Endodermal cell (in vitro differentiated cells): ENCODE data around the gene HDAC11. TPM values are rescaled to one million over a fixed set of nuclear protein-coding genes. Genes with fewer than 3 reads are reported as not detected.

Experiments
- DNase-seq: peaks from one replicate; pipeline ENCODE4 v3.0.0-alpha.2; 2017
- H3K27ac ChIP-seq: 2 replicates; pipeline ENCODE4 v1.5.1; 2013; ENCODE audit warnings: mild to moderate bottlenecking, low read depth, low read length, moderate library complexity
- H3K27me3 ChIP-seq: 2 replicates; pipeline ENCODE4 v1.6.1; 2013; ENCODE audit warnings: mild to moderate bottlenecking, low read length, moderate library complexity; ENCODE audit not compliant: insufficient read depth, control insufficient read depth, poor library complexity, severe bottlenecking
- H3K36me3 ChIP-seq: 2 replicates; pipeline ENCODE4 v1.7.0; 2013; ENCODE audit warnings: mild to moderate bottlenecking, low read length, moderate library complexity; ENCODE audit not compliant: control insufficient read depth, insufficient read depth
- H3K4me1 ChIP-seq: one replicate; pipeline ENCODE4 v1.7.0; 2013; ENCODE audit warnings: low read length; ENCODE audit not compliant: control insufficient read depth, insufficient read depth
- H3K4me3 ChIP-seq: 2 replicates; pipeline ENCODE4 v1.5.1; 2013; ENCODE audit warnings: mild to moderate bottlenecking, low read length, moderate library complexity
- H3K9ac ChIP-seq: 2 replicates; pipeline ENCODE4 v1.6.1; 2013; ENCODE audit warnings: mild to moderate bottlenecking, low read length, moderate library complexity; ENCODE audit not compliant: poor library complexity, severe bottlenecking; ENCODE audit errors: extremely low read depth
- H3K9me3 ChIP-seq: 2 replicates; pipeline ENCODE4 v1.6.1; 2013; ENCODE audit warnings: mild to moderate bottlenecking, low read length, moderate library complexity; ENCODE audit not compliant: control insufficient read depth
- H3K27ac Mint-ChIP-seq: 2 replicates; pipeline ENCODE4 v1.8.0; 2020; ENCODE audit warnings: mixed read lengths
- H3K27me3 Mint-ChIP-seq: 2 replicates; pipeline ENCODE4 v1.8.0; 2021; ENCODE audit warnings: mild to moderate bottlenecking, mixed read lengths; ENCODE audit not compliant: insufficient read depth
- H3K36me3 Mint-ChIP-seq: 2 replicates; pipeline ENCODE4 v1.8.0; 2020; ENCODE audit warnings: low read depth, mixed read lengths
- H3K4me1 Mint-ChIP-seq: 2 replicates; pipeline ENCODE4 v1.8.0; 2020; ENCODE audit warnings: mixed read lengths
- H3K4me3 Mint-ChIP-seq: 2 replicates; pipeline ENCODE4 v1.8.0; 2020; ENCODE audit warnings: mild to moderate bottlenecking, moderate library complexity, mixed read lengths
- H3K9me3 Mint-ChIP-seq: 2 replicates; pipeline ENCODE4 v1.8.0; 2020; ENCODE audit warnings: mild to moderate bottlenecking, mixed read lengths
- WGBS, 2 experiments: methylation state at CpG; one replicate each; pipeline versions ENCODE4 v1.1.5 to v1.1.7; 2013; ENCODE audit warnings: missing lambda C conversion rate in 2 of 2, mixed read lengths in 1 of 2; ENCODE audit not compliant: insufficient coverage in 1 of 2, insufficient read length in 1 of 2; 5-methylcytosine and 5-hydroxymethylcytosine counted together
- total RNA-seq, 2 donors: library from RNA; stranded (reverse); fragmentation: NEBNext Ultra II Directional in 1 of 2; extraction: Animal tissue kit (Norgen Biotek cat#: 25700) in 1 of 2; gene quantifications; 2 replicates in 1 of 2; 3 replicates in 1 of 2; pipeline ENCODE4 v1.2.1, GENCODE V29; 2021
- TF ChIP-seq, protein P1 (sequence below): fragments of 200-600 bp; sonication (generic); conservative IDR thresholded peaks from 2 replicates; pipeline ENCODE4 v1.5.0; 2021; ENCODE audit warnings: antibody characterized with exemption, mild to moderate bottlenecking

The HDAC11 gene
- total RNA-seq, 2 donors from 2014 or later: 17.0 to 17.1 TPM

GRCh38 chr3:13506239-13506638, 26.1 kb downstream of the HDAC11 start:
- Histone ChIP-seq H3K27me3 (no peaks in the 10 kb centered on the region), H3K4me3 (no peak overlapping the region), H3K9ac (no peak overlapping the region), H3K9me3 (no peaks in the 10 kb centered on the region), H3K4me1 (no peaks in the 10 kb centered on the region), H3K27ac (no peak overlapping the region), H3K36me3 (no peaks in the 10 kb centered on the region)
- no peaks in the 10 kb centered on the region for H3K27me3 Mint-ChIP-seq
- H3K36me3 Mint-ChIP-seq: peaks cover 4% of the 10 kb centered on the region
- H3K4me1 Mint-ChIP-seq: peaks cover 2% of the 10 kb centered on the region
- no peak overlapping the region for H3K4me3 Mint-ChIP-seq
- TF ChIP-seq, protein P1, sequence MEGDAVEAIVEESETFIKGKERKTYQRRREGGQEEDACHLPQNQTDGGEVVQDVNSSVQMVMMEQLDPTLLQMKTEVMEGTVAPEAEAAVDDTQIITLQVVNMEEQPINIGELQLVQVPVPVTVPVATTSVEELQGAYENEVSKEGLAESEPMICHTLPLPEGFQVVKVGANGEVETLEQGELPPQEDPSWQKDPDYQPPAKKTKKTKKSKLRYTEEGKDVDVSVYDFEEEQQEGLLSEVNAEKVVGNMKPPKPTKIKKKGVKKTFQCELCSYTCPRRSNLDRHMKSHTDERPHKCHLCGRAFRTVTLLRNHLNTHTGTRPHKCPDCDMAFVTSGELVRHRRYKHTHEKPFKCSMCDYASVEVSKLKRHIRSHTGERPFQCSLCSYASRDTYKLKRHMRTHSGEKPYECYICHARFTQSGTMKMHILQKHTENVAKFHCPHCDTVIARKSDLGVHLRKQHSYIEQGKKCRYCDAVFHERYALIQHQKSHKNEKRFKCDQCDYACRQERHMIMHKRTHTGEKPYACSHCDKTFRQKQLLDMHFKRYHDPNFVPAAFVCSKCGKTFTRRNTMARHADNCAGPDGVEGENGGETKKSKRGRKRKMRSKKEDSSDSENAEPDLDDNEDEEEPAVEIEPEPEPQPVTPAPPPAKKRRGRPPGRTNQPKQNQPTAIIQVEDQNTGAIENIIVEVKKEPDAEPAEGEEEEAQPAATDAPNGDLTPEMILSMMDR: no peak
- H3K27ac Mint-ChIP-seq: no peak overlapping the region
- WGBS, 2 experiments: 93% methylated on average over 1 of the region's 1 CpG; no CpG with 5 or more reads in 1 of the 2 experiments
- no peak for DNase-seq
- H3K9me3 Mint-ChIP-seq: no peaks in the 10 kb centered on the region

DNA sequence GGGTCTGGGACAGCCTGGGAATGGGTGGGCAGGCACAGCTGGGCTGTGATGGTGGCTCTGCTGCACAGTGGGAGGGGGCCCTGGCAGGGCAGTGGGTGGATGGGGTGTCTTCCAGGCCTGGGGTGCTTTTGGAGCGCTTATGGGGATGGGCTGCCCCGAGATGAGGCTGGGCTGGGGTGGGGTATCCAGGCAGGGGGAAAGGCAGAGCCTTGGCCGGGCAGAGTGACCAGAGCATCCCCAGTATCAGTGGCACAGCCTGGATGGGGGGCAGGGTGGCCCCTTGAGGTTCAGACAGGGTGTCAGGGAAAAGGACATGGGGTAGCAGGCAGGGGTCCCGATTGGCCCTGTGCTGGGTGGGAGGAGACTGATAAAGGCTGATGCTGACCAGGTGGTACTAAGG, 26.6 kb downstream of the HDAC11 start:
- H3K9me3 ChIP-seq: no peaks in the 10 kb centered on the region
- peaks cover 4% of the 10 kb centered on the region for H3K36me3 Mint-ChIP-seq
- 80 to 85% methylated on average over 1 to 4 of the region's 4 CpGs for WGBS, 2 experiments
- no peaks in the 10 kb centered on the region for H3K9me3 Mint-ChIP-seq
- no peaks in the 10 kb centered on the region for H3K27me3 Mint-ChIP-seq
- no peaks in the 10 kb centered on the region for H3K36me3 ChIP-seq
- no peaks in the 10 kb centered on the region for H3K27me3 ChIP-seq
- H3K9ac ChIP-seq: no peak overlapping the region
- H3K4me1 ChIP-seq: no peaks in the 10 kb centered on the region
- TF ChIP-seq, protein P1: no peak
- H3K4me1 Mint-ChIP-seq: peaks cover 2% of the 10 kb centered on the region
- H3K4me3 Mint-ChIP-seq: no peak overlapping the region
- no peak overlapping the region for H3K27ac Mint-ChIP-seq
- H3K27ac ChIP-seq: no peak overlapping the region
- DNase-seq: no peak
- no peak overlapping the region for H3K4me3 ChIP-seq

- H3K27me3 Mint-ChIP-seq: no peaks in the 10 kb centered on the region
- peaks cover 2% of the 10 kb centered on the region for H3K4me1 Mint-ChIP-seq
- no peaks in the 10 kb centered on the region for H3K9me3 Mint-ChIP-seq
- H3K27ac Mint-ChIP-seq: no peak overlapping the region
- Histone ChIP-seq H3K9ac (no peak overlapping the region), H3K4me1 (no peaks in the 10 kb centered on the region), H3K36me3 (no peaks in the 10 kb centered on the region), H3K9me3 (no peaks in the 10 kb centered on the region), H3K27ac (peak overlapping the region; percentile 75), H3K4me3 (no peak overlapping the region), H3K27me3 (no peaks in the 10 kb centered on the region)
- no peak for DNase-seq
- TF ChIP-seq, protein P1: no peak
- 81 to 88% methylated on average over 2 to 3 of the region's 3 CpGs for WGBS, 2 experiments
- no peak overlapping the region for H3K4me3 Mint-ChIP-seq
- peaks cover 4% of the 10 kb centered on the region for H3K36me3 Mint-ChIP-seq
Measured at GRCh38 chr3:13507247-13507569, 27.1 kb downstream of the HDAC11 start.
